Stimulated activated CD8-positive, alpha-beta memory T cell treated with anti-CD3 and anti-CD28 coated beads, Interleukin-4, amount 100 ng/mL, for 48 hours (primary cell): ENCODE data around the gene VPS26B.
A peak's percentile ranks its signal among the peaks of the same experiment; 100 is the strongest.
"Not testable (repeated sequence)": the region's sequence is repeated elsewhere in the genome, so short reads cannot be mapped to it uniquely, and the experiment has no call there.

Experiments used
- DNase-seq: peaks from one replicate; pipeline ENCODE4 v3.0.0-alpha.2; 2020

Gene VPS26B

DNA sequence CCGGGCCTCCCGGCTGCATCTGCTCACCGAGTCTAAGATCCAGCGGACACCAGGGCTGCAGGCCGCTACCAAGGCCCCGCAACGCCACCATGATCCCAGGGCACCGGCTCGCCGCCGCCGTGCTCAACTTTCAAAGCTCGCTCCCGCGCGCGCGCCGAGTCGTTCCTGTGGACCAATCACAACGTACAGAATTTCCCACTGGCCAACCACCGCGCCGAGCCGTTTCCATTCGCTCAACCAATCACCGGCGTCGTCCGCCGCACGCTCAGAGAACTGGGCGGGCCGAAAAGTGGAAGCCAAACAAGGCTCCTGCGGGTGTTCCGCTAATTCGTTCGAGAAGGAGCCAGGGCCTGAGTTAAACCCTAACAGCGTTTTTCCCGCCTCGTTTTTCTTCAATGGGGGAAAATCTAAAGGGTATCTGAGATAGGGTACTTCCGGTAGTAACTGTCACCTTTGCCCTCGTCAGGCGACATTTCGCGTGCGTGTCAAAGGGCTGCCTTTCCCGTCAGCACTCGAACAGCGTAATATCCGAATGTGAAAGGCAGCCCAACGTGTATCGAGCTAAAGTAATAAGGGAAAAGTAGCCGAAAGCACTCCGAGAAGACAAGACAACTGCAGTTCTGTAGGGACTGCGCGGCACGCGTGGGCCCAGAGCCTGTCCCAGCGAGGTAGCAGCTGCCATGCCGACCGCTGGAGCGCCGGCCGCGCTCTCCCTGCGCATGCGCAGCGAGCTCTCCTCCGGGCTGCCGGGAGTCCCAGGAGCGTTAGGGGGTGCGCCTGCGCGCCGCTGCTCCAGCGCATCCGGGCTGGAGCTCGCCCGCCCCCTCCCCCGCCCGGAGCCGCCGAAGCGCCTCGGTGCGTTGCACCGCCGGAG lies at the start of gene VPS26B, which contains the start of gene NCAPD3:
VPS26B (plus strand) TSS at position 836 of the 874 bp plus-strand sequence. CDS start 452 bp downstream, outside the sequence.
NCAPD3 (minus strand) TSS at position 132 of the 874 bp plus-strand sequence; CDS start at position 91, 41 bp downstream.
- peak; percentile 98 for DNase-seq

DNA sequence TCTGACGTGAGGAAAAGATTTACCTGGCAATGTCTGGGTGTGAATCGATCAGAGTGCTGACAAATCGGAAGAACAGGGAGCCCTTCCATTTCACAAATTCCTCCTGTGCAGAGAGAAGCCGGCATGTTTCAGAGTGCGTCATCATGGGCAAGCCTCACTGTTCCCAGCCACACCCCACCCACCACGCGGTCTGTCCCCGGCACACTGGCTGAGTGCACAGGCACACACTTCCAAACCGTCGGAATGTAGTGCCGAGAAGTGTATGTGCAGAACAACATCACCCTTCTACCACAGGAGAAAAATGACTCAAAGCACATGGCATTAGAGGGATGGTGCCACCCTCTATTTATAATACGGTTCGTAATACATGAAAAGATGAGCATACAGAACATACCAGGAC lies 48.2 kb upstream of the VPS26B start:
- no peak for DNase-seq

DNA sequence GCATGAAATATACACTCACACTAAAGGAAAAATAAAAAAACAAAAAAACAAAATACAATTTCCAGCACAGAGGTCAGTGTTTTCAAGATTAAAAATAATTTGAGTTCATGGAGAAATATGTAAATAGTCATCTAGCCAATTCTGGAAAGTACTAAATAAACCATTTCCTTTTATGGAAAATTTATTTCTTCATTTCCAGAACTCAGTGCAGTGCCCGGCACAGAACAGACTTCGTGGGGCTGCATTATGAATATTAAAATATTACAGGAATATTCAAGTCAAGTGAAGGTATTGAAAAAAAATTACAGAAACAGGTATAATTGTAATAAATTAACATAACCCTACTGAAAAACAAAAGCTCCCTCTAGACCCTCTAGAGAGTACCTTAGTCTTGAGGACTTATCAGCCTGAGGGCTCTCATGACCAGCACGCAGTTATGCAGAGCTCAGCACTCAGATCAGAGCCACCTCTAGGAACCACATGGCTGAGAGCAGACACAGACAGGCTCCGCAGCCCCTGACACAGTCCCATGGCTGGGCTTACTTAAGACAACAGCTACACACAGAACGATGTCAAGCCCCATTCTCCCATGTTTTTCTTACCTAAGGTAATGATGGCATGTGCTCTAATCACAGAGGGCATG lies 46.3 kb upstream of the VPS26B start:
- no peak for DNase-seq

DNA sequence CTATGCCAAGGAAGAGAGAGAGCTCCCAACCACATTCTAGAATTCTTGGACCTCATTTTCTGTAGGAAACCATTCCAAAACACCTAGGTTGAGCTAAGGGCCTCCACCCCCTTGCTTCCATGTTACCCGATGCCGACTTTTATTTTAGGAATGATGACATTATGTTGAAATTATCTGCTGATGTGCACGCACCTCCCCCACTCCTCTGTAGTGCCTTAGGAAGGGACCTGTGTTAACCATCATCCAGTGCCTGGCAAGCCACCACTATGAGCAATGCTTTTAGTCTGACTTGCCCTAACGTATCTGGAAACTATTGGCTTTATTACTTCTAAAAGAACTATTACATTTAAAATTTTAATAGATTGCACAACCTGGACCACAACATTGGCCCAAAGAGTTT lies 42.8 kb upstream of the VPS26B start:
- no peak for DNase-seq

DNA sequence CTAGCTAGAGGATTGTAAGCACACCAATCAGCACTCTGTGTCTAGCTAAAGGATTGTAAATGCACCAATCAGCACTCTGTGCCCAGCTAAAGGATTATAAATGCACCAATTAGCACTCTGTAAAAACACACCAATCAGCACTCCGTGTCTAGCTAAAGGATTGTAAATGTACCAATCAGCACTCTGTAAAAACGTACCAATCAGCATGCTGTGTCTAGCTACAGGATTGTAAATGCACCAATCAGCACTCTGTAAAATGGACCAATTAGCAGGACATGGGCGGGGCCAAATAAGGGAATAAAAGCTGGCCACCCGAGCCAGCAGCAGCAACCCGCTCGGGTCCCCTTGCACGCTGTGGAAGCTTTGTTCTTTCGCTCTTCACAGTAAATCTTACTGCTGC lies 36.4 kb upstream of the VPS26B start:
- DNase-seq: not testable (repeated sequence)

DNA sequence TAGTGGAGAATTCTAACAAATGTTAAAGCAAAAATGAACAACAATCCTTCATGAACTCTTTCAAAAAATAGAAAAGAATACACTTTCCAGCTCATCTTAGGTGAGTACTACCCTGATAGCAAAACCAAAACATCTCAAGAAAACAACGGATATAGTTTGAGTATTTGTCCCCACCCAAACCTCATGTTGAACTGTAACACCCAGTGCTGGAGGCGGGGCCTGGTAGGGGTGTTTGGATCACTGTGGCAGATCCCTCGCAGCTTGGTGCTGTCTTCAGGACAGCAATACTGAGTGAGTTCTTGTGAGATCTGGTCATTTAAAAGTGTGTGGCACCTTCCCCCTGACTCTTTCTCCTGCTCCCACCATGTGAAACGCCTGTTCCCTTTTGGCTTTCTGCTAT lies 27.7 kb upstream of the VPS26B start:
- no peak for DNase-seq

DNA sequence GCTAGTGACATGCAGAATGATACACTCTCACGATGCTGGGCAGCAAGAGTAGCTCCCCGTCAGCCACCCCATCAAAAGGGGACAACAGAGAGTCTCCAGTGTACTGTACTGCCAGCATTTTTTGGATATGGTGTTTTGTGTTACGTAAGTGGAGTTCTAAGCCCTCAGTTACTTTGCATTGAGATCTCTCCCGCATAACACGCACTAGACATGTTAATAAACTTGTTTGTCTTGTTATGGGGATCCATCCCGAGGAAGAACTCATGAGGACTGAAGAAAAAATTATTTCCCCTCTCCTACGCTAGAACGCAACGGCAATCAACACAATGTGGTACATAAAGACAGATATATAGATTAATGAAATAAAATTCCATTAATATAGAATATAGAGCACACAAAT lies 24.9 kb upstream of the VPS26B start:
- DNase-seq: no peak

DNA sequence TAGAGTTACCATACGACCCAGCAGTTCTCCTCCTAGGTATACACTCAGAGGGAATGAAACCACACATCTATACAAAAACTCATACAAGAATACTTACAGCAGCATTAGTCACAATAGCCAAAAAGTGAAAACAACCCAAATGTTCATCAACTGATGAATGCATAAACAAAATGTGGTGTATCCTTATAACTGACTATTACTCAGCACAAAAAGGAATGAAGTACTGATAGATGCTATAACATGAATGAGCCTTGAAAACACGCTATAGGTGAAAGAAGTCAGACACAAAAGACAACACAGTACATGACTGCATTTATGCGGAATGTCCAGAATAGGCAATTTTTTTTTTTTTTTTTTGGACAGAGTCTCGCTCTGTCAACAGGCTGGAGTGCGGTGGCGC lies 23.8 kb upstream of the VPS26B start:
- DNase-seq: no peak

DNA sequence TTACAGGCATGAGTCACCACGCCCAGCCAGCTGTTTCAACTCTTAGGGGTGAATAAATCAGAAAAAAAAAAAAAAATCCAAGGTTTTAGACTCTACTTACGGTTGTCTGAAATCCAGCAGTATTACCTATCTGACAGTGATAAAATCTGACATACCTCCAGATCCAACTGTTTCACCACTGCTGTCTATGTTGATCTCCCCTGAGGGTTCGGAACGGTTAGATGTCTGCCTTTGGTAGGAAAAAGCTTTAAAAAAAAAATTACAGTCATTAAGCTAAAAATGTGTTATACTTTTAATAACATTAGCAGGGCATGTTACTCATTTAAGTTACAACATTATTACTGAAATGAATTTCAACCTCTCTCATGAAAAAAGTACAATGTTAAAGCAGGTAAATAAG lies 21.8 kb upstream of the VPS26B start:
- DNase-seq: no peak

DNA sequence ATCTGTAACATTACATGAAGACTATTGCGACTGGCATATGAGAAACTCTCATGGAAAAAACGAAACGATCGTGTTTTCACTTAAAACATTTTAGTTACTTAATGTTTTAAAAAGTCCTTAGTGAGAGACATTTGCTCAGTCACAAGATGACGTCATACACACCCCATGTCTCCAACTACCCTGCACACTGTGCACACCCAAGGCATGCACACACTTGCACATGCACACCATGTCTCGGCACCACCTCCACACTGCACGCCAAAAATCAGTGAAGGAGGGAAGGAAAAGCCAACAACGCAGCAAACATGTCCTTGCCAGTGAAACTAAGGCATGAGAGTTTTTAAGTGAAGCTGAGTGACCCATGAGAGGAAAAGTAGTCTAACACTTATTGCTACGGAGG lies 18.7 kb upstream of the VPS26B start:
- DNase-seq: no peak

DNA sequence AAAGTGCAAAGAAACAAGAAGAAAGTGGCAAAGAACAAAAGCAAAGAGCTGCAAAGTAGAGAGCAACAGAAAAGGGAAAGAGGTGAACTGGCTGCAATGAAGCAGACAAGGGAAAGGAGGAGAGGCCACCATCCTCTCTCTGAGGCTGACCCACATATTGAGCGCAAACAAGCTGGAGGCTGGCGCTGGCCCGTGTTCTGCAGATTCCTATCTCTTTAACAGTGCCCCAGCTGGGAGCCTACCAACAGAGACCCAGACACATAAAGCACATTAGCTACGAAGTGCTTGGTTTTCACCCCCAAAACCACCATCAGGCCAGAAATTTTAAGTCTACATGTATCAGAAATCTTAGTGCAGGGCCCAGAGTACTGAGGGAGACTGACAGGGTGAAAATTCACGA lies 18.3 kb upstream of the VPS26B start:
- DNase-seq: no peak

DNA sequence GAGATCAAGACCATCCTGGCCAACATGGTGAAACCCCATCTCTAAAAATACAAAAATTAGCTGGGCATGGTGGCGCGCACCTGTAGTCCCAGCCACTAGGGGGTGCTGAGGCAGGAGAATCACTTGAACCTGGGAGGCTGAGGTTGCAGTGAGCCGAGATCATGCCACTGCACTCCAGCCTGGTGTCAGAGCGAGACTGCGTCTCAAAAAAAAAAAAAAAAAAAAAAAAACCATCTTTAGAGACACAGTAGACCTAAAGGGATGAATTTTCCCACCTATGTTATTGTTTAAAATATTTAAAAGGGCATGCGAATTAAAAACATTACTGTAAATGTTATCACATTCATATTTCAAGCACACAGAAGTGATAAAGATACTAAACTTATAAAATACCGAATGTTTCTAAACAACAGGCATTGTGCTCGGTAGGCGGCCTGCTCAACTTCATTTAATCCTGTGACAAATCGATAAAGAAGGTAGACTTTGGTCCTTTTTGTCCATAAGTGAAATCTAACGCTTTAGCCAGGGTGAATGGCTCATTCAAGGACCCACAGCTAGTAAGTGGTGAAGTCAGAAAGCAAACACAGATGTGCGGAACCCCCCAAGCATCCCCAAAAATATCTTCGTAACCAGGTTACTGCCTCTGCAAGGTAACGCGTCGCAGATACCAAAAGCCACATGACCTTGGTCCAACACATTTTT lies 16.8 kb upstream of the VPS26B start:
- DNase-seq: peak; percentile 78

DNA sequence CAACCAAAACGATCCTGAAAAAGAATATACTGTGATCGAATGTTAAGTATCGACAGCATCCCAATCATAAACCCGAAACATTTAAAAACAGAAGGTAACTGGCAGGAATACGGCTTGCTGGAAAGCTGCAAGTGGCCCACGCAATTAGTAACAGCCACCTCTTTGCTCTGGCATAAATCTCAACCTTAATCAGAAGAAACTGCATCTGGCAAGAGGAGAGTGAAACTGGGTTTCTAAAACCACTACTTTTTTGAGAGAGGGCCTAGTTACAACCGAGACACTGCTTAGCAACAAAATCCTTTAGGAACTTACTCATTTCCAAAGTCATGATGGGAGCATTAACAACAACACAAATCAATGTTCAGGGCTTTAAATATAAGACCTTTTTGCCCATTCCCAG lies 8.6 kb upstream of the VPS26B start:
- DNase-seq: no peak

DNA sequence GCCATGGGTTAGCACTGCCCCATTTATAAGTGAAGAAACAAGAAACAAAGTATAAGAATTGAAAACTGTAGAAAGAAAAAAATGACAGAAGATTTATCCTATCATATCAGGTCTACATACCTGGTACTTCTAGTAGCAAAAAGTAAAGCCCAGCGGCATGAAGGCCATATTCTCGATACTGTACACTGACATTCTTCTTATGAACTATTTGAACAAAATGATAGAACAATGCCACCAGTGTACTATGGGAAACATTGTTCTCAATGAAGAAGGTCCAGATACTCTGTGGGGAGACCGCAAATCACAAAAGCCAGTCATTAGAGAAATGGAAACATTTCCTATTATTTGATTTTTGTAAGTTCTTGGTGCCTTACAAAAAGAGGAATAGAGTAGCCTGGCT lies 7.7 kb upstream of the VPS26B start:
- no peak for DNase-seq

DNA sequence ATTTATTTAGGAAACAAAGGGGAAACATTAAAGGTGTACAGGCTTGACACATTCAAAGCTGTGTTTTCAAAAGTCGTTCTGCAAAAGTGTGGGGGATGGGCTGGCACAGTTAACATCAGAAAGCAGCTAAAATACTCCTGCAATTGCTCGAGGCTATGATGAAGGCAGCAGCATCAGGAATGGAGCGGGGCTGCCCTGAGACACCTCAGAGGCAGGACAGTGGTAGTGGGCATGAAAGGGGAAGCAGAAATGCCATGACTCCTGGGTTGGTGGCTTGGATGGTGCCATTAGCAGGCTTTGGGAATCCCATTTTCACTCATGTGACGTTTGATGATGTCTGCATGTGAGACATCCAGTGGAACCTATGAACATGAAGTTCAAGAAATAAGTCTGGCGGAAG lies 1.4 kb upstream of the VPS26B start:
- DNase-seq: peak; percentile 35

DNA sequence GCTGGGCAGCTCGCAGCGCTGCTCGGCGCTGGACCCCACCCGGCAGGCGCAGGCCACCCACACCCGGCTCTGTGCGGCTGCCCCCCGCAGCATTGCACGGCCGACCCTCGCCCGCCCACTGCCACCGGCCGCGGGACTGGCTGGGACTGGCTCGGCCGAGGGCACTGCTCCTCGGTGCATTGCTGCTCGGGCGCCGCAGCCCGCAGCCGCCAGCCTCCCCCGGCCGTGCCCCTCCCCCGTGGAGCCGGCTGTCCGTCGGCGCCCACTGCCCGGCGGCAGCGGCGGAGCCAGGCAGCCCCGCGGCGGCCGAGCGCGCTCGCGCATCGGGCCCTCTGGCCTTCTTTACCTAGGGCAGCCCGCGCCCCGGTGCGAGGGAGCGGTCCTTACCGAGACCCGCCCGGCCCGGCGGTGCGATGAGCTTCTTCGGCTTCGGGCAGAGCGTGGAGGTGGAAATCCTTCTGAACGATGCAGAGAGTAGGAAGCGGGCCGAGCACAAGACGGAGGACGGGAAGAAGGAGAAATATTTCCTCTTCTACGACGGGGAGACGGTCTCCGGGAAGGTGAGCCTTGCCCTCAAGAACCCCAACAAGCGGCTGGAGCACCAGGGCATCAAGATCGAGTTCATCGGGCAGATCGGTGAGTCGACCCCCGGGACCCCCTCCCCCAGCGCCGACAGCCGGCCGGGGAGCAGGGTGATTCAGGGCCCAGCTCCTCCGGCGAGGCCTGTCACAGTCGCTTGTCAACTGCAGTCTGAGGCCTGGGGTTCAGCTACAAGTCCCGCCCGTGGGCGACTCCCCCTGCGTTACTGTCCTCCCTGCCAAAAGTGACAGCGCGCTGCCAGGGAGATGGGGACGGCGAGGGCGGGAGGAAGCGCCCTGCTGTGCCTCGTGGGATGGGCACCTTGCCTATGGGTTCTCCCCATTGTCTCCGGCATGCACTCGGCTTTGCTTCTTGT lies 516 bp downstream of the VPS26B start:
- peak; percentile 80 for DNase-seq

DNA sequence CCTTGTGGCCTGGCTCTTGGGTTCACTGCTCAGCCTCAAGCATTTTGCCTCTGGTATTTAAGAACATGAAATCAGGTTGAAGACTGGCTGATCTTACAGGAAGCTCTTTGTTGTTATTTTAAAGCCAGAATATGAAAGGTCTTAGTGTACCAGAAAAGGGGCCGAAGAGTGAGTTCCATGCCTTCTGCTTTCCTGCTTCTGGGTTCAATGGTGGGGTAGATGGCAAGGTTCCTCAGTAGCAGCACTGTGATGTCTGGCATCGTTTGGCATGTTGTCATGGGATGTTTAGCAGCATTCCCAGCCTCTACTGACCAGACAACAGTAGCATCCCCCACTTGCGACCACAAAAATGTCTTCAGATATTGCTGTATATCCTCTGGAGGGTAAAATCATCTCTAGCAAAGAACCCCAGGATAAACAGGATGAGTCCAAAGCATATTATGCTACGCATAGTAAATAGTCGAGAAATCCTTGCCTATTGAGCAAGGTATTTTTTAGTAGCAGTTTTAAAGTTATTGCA lies 2.4 kb downstream of the VPS26B start:
- no peak for DNase-seq

DNA sequence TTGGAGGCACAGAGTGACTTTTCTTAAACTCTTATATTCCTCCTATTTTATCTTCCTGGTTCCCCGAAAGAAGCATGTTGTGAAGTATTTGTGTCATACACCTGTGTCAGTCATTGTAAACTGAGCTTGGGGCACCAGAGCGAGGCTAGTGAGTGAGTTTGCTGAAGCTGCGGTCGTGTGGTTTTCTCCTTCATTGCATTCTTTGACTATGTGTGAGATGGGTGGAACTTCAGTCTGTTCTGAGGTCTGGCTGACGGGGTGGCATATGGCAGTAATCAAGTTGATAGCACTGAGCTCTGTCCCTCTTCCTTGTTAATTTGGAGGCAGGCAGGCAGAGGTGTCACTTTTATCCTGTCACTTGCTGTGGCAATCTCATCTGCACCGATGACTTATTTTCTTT lies 4.2 kb downstream of the VPS26B start:
- peak; percentile 53 for DNase-seq

DNA sequence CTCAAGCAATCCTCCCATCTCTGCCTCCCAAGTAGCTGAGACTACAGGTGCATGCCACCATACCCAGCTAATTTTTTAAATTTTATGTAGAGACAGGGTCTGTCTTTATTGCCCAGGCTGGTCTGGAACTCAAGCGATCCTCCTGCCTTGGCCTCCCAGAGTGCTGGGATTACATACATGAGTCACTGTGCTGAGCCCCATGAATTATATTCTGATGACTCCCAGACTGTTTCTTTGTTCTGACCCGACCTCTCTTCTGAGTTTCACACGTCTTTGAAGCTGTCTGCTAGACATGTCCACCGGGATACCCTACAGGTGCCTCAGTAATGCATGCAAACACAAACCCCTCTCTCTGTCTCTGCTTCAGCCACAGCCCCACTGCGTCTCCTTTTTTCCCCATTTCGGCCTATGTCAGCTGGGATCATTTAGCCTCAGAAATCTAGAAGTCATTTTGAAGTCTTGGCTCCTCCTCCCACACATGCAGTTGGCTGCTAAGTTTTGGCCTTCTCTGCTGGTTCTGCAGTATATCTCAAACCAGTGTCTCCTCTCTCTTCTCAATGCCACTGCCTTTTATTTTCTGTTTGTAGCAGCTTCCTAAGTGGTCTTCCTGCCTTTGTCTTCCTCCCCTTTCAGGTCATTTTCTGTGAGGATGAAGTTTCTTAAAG lies 4.8 kb downstream of the VPS26B start:
- no peak for DNase-seq

DNA sequence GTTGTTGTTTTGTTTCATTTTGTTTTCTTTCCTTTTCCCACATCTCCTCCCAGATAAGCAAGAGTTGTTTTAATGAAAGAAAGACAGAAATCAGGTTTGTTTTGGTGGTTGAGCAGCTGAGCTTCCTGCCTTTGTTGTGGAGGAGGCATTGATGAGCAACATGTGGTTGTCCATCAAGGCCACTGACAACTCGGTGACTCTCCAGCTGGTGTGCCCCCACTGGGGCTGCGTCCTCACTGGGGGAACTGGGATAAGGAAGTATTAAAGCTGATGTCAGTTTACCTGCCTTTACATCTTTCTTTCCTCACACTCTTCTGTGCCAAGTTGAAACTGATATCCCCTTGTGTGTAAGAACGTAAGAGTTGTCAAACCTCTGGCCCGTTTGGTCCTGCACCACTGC lies 5.9 kb downstream of the VPS26B start:
- no peak for DNase-seq

DNA sequence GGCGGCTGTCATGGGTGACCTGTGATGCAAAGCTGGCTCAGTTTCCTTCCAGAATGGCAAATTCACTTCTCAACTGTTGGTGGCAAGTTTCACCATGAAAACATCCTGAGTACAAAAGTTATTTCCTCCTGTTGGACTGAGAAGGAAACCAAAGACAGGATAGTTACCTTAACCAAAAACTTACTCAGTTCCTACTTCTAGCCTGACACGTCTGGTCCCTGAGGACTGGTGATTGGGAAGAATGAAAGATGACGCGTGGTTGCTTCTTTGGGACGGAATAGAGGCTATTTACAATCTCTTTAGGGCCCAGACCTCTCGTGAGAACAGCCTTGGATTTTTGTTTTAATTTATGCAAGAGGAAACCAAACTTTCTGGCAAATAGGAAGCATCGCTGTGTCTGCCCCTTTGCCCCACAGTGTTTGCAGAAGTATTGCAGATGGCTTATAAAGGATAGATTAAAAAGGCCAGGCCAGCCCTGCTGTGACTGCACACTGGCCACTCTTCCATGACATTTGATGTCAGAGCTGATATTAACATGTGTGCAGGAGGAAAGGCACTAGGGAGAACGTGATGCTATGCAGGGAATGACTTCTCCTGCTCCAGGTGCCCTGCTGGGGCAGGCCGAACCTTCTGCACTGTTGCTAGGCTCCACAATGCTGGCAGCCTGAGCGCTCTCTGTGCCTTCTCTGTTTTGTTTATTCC lies 7.6 kb downstream of the VPS26B start:
- DNase-seq: no peak
